Sigmoid colon (tissue), 3 donors: ENCODE data around the gene NIPSNAP3A.
A peak's percentile ranks its signal among the peaks of the same experiment; 100 is the strongest.

ENCODE experiments used
- POLR2A ChIP-seq, 2 donors: fragments of 450-650 bp; IDR thresholded peaks; one replicate each; pipeline ENCODE4 v1.6.1; 2016; ENCODE audit warnings: antibody characterized with exemption in 2 of 2, mild to moderate bottlenecking in 2 of 2, moderate library complexity in 2 of 2
- TF ChIP-seq, protein P1 (sequence below), 4 experiments: fragments of 450-650 bp in 3 of 4; fragments of 200-600 bp in 1 of 4; IDR thresholded peaks; one replicate each; pipeline ENCODE4 v1.5.1; 2016 to 2019; ENCODE audit warnings: antibody characterized with exemption in 4 of 4, mild to moderate bottlenecking in 3 of 4, moderate library complexity in 2 of 4

DNA sequence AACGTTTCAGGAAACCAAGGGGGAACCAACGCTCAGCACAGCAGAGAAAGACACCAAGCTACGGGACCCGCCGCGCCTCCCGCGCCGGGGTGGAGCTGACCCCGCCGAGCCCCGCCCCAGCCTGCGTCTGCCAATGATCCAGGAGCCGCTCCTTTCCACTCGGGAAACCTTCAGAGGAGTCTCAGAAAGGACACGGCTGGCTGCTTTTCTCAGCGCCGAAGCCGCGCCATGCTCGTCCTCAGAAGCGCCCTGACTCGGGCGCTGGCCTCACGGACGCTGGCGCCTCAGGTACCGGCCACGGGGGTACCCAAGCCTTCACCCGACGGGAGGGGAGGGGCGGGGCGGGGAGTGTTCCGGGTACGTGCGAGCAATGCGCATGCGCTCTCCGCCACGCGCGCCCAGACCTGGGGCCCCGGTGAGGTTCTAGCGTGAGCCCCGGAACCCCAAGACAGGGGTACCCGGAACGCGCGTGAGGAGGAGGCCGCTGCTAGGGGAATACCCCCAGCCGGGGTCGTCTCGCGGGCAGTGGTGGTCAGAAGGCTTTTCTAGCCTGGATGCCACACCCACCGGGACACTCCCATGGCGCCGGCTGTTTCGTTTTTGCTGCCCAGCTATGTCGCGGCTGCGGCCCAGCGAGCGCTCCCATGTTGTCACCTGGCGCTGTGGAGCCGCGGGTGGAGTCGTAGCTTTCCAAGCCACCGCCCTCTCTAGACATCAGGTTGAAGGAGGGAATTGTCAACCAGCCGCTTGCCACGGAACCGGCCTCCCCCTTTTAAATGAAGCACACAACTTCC lies at the start of gene NIPSNAP3A:
- TF ChIP-seq, protein P1, sequence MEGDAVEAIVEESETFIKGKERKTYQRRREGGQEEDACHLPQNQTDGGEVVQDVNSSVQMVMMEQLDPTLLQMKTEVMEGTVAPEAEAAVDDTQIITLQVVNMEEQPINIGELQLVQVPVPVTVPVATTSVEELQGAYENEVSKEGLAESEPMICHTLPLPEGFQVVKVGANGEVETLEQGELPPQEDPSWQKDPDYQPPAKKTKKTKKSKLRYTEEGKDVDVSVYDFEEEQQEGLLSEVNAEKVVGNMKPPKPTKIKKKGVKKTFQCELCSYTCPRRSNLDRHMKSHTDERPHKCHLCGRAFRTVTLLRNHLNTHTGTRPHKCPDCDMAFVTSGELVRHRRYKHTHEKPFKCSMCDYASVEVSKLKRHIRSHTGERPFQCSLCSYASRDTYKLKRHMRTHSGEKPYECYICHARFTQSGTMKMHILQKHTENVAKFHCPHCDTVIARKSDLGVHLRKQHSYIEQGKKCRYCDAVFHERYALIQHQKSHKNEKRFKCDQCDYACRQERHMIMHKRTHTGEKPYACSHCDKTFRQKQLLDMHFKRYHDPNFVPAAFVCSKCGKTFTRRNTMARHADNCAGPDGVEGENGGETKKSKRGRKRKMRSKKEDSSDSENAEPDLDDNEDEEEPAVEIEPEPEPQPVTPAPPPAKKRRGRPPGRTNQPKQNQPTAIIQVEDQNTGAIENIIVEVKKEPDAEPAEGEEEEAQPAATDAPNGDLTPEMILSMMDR (IDR thresholded peaks at IDR 0.05): no peak
- TF ChIP-seq POLR2A (IDR thresholded peaks at IDR 0.05): peak; percentile 14 to 30
